Caco-2 (cell line): ENCODE data around the gene SUN1. TPM values are rescaled to one million over a fixed set of nuclear protein-coding genes. Genes with fewer than 3 reads are reported as not detected.
"Not testable (repeated sequence)": the region's sequence is repeated elsewhere in the genome, so short reads cannot be mapped to it uniquely, and the experiment has no call there.

Source experiments
- BruUV-seq: library from RNA; stranded (reverse); fragments of 400-500 nt; replicated peaks from 2 replicates; lab custom pipeline; 2021; lab: Mats Ljungman, UMichigan
- CTCF ChIA-PET: fragments of 300-600 bp; sonication (Branson Sonifier 250); formaldehyde crosslinking; loops from one replicate; lab custom pipeline; 2022; ENCODE audit warnings: antibody characterized with exemption; lab: Charles Lee
- POLR2A ChIA-PET: fragments of 300-600 bp; sonication (Branson Sonifier 250); formaldehyde crosslinking; loops from one replicate; lab custom pipeline; 2022; ENCODE audit warnings: antibody characterized with exemption; lab: Charles Lee
- DNase-seq, 2 experiments: peaks; one replicate each; pipeline versions ENCODE4 v3.0.0 to v3.0.0-alpha.2; 2020 to 2022
- H3K27me3 ChIP-seq: replicated peaks from 2 replicates; pipeline ENCODE4 v1.6.0; 2011; ENCODE audit warnings: low read length; ENCODE audit not compliant: control insufficient read depth, insufficient read depth
- H3K36me3 ChIP-seq: 2 replicates; pipeline ENCODE4 v1.5.1; 2011; ENCODE audit warnings: low read length; ENCODE audit not compliant: control insufficient read depth, insufficient read depth
- H3K4me1 ChIP-seq: fragments of 250-450 bp; sonication (Bioruptor Pico); 2 replicates; pipeline ENCODE4 v1.5.1; 2020; ENCODE audit warnings: mild to moderate bottlenecking
- H3K4me3 ChIP-seq: 2 replicates; pipeline ENCODE4 v1.5.1; 2011; ENCODE audit warnings: low read depth, mild to moderate bottlenecking, control low read depth, low read length
- H3K9me3 ChIP-seq: fragments of 250-450 bp; sonication (Bioruptor Pico); 2 replicates; pipeline ENCODE4 v1.5.1; 2020; ENCODE audit warnings: mild to moderate bottlenecking, moderate library complexity
- H3K27ac Mint-ChIP-seq: one replicate; pipeline ENCODE4 v1.8.0; 2022; ENCODE audit warnings: mixed read lengths; ENCODE audit not compliant: unreplicated experiment
- H3K27me3 Mint-ChIP-seq: one replicate; pipeline ENCODE4 v1.8.0; 2022; ENCODE audit warnings: mixed read lengths; ENCODE audit not compliant: insufficient read depth, unreplicated experiment
- H3K36me3 Mint-ChIP-seq: one replicate; pipeline ENCODE4 v1.8.0; 2022; ENCODE audit warnings: mild to moderate bottlenecking, mixed read lengths; ENCODE audit not compliant: insufficient read depth, unreplicated experiment
- H3K4me1 Mint-ChIP-seq: one replicate; pipeline ENCODE4 v1.8.0; 2022; ENCODE audit warnings: low read depth, mixed read lengths; ENCODE audit not compliant: unreplicated experiment
- H3K4me3 Mint-ChIP-seq: one replicate; pipeline ENCODE4 v1.8.0; 2022; ENCODE audit warnings: mild to moderate bottlenecking, moderate library complexity, mixed read lengths; ENCODE audit not compliant: unreplicated experiment
- H3K9me3 Mint-ChIP-seq: one replicate; pipeline ENCODE4 v1.8.0; 2022; ENCODE audit warnings: mixed read lengths; ENCODE audit not compliant: unreplicated experiment
- CTCF ChIP-seq, 2 experiments: fragments of 200-600 bp in 1 of 2; IDR thresholded peaks; 1 replicate in 1 of 2; 2 replicates in 1 of 2; pipeline versions ENCODE4 v1.5.1 to v1.8.0; 2011 to 2022; ENCODE audit warnings: antibody characterized with exemption in 1 of 2, control low read depth in 1 of 2, inconsistent platforms in 1 of 2, low read depth in 1 of 2, low read length in 1 of 2, mild to moderate bottlenecking in 1 of 2, moderate library complexity in 1 of 2; ENCODE audit not compliant: insufficient read depth in 1 of 2, severe bottlenecking in 1 of 2, unreplicated experiment in 1 of 2
- intact Hi-C: fragments of 100-400 bp; cut with micrococcal nuclease; formaldehyde crosslinking; loops from one replicate; pipeline ENCODE4 v1.10.0; 2022; ENCODE audit not compliant: unreplicated experiment
- total RNA-seq: library from RNA; stranded (reverse); gene quantifications from 2 replicates; pipeline ENCODE4 v1.2.3, GENCODE V29; 2022

Gene SUN1
- total RNA-seq, 1 experiment from 2014 or later: 146 TPM

GRCh38 chr7:798921-799470, 33.3 kb upstream of the SUN1 start:
- Histone ChIP-seq H3K36me3 (no peaks in the 10 kb centered on the region), H3K4me1 (no peaks in the 10 kb centered on the region), H3K9me3 (peaks cover 6% of the 10 kb centered on the region; the same call in 1 of the 2 replicates), H3K27me3 (no peaks in the 10 kb centered on the region), H3K4me3 (no peak overlapping the region)
- Mint-ChIP-seq H3K4me1 (peaks cover 7% of the 10 kb centered on the region), H3K36me3 (peaks cover 16% of the 10 kb centered on the region), H3K9me3 (no peaks in the 10 kb centered on the region), H3K27ac (no peak overlapping the region), H3K4me3 (no peak overlapping the region), H3K27me3 (no peaks in the 10 kb centered on the region)
- intact Hi-C loops: no loop called here
- ChIA-PET CTCF (interaction anchor here (0.7 kb wide), 2 partner anchors 55 to 69 kb away, joined by 3 to 5 read pairs; no protein-coding TSS in a partner anchor), POLR2A (no interaction called here)
- no peak for DNase-seq
- no TSS peak for BruUV-seq
- no peak for TF ChIP-seq CTCF (IDR thresholded peaks at IDR 0.05; ENCODE audit: insufficient read depth in 1 of 2, low read depth in 1 of 2, low read length in 1 of 2, severe bottlenecking in 1 of 2, unreplicated experiment in 1 of 2)

- no TSS peak for BruUV-seq
- Mint-ChIP-seq H3K4me1 (peaks cover 7% of the 10 kb centered on the region), H3K9me3 (no peaks in the 10 kb centered on the region)
Measured at GRCh38 chr7:800692-801091, 31.6 kb upstream of the SUN1 start.

GRCh38 chr7:801351-801750, 30.9 kb upstream of the SUN1 start:
- POLR2A ChIA-PET, H3K4me1 ChIP-seq, H3K36me3 Mint-ChIP-seq, H3K9me3 Mint-ChIP-seq, BruUV-seq, H3K36me3 ChIP-seq, H3K27me3 ChIP-seq, H3K27me3 Mint-ChIP-seq, H3K4me3 ChIP-seq, H3K9me3 ChIP-seq, intact Hi-C loops, H3K4me3 Mint-ChIP-seq, H3K27ac Mint-ChIP-seq, H3K4me1 Mint-ChIP-seq, CTCF ChIA-PET, DNase-seq: not testable (repeated sequence)

More at GRCh38 chr7:800692-801091, 31.6 kb upstream of the SUN1 start:
- H3K27ac Mint-ChIP-seq: no peak overlapping the region
- no peak for TF ChIP-seq CTCF (IDR thresholded peaks at IDR 0.05; ENCODE audit: insufficient read depth in 1 of 2, low read depth in 1 of 2, low read length in 1 of 2, severe bottlenecking in 1 of 2, unreplicated experiment in 1 of 2)
- H3K4me3 Mint-ChIP-seq: no peak overlapping the region
- no peaks in the 10 kb centered on the region for H3K27me3 Mint-ChIP-seq
- ChIA-PET CTCF (interaction anchor here (0.9 kb wide), 1 partner anchor 73 kb away, joined by 3 read pairs; no protein-coding TSS in a partner anchor), POLR2A (no interaction called here)
- H3K4me1 ChIP-seq: peaks cover 6% of the 10 kb centered on the region; the same call in 1 of the 2 replicates
- H3K36me3 Mint-ChIP-seq: peaks cover 9% of the 10 kb centered on the region
- H3K4me3 ChIP-seq: no peak overlapping the region
- H3K36me3 ChIP-seq: no peaks in the 10 kb centered on the region
- intact Hi-C loops: no loop called here
- H3K9me3 ChIP-seq: peaks cover 6% of the 10 kb centered on the region; the same call in 1 of the 2 replicates
- DNase-seq: no peak
- H3K27me3 ChIP-seq: no peaks in the 10 kb centered on the region
